Left ventricle myocardium inferior (tissue), 1 donor: ENCODE results near the gene PLEKHM3. TPM values are rescaled to one million over a fixed set of nuclear protein-coding genes. Genes with fewer than 3 reads are reported as not detected.
A peak's percentile ranks its signal among the peaks of the same experiment; 100 is the strongest.

Experiments
- DNase-seq: peaks from one replicate; pipeline ENCODE4 v3.0.0-alpha.2; 2020
- H3K27ac ChIP-seq: fragments of 200-600 bp; replicated peaks from 2 replicates; pipeline ENCODE4 v1.8.0; 2021
- H3K27me3 ChIP-seq: fragments of 200-600 bp; 2 replicates; pipeline ENCODE4 v1.8.0; 2021; ENCODE audit warnings: low read depth
- H3K36me3 ChIP-seq: fragments of 200-600 bp; 2 replicates; pipeline ENCODE4 v1.8.0; 2021
- H3K4me1 ChIP-seq: fragments of 200-600 bp; 2 replicates; pipeline ENCODE4 v1.8.0; 2021
- H3K4me3 ChIP-seq: fragments of 200-600 bp; 2 replicates; pipeline ENCODE4 v1.8.0; 2021; ENCODE audit warnings: mild to moderate bottlenecking, moderate library complexity
- H3K9me3 ChIP-seq: fragments of 200-600 bp; replicated peaks from 2 replicates; pipeline ENCODE4 v1.8.0; 2021
- CTCF ChIP-seq: fragments of 200-600 bp; IDR thresholded peaks from 2 replicates; pipeline ENCODE4 v1.8.0; 2021; ENCODE audit warnings: antibody characterized with exemption, mild to moderate bottlenecking, borderline replicate concordance
- intact Hi-C: fragments of 100-400 bp; cut with micrococcal nuclease; formaldehyde crosslinking; loops from one replicate; pipeline ENCODE4 v1.11.0; 2022
- total RNA-seq: library from RNA; stranded (reverse); fragmentation: NEBNext Ultra II Directional; extraction: Animal tissue kit (Norgen Biotek cat#: 25700); gene quantifications from one replicate; pipeline ENCODE4 v1.2.1, GENCODE V29; 2021
- donor health status: DM: no; HTN: yes; CAD: no; lungs with severe emphysema.

PLEKHM3 gene
- total RNA-seq, 1 donor from 2014 or later = 12.9 TPM

DNA sequence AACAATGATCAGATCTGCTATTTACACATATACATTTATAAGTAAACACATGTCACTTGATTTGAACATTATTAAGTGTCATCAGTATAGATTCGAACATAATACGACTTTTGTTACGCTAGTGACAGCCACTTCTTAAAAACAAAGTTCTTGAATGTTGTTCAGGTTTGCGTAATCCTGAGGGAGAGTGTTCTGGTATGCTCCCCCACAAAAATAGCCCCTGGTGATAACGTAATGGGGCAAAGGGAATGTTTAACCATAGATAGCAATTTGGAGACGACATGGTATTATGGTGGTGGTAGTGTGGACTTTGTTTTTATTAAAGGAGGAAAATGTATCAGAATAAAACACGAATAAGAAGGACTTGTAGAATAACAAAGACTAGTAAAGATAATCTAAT is 90.6 kb downstream of the PLEKHM3 start:
- no peak for TF ChIP-seq CTCF

GRCh38 chr2:207933396-207934065 is 91.8 kb downstream of the PLEKHM3 start:
- intact Hi-C loops = no loop called here
- no peaks in the 10 kb centered on the region for H3K9me3 ChIP-seq
- DNase-seq = no peak
- H3K27me3 ChIP-seq = no peaks in the 10 kb centered on the region
- peaks cover 13% of the 10 kb centered on the region for H3K36me3 ChIP-seq
- TF ChIP-seq CTCF = no peak
- peaks cover 64% of the 10 kb centered on the region for H3K4me1 ChIP-seq
- no peak overlapping the region for H3K4me3 ChIP-seq
- peak overlapping the region; percentile 47 for H3K27ac ChIP-seq

More for the DNA sequence above, 90.6 kb downstream of the PLEKHM3 start:
- no peaks in the 10 kb centered on the region for H3K9me3 ChIP-seq
- no peak for DNase-seq
- peaks cover 13% of the 10 kb centered on the region for H3K36me3 ChIP-seq
- peaks cover 75% of the 10 kb centered on the region for H3K4me1 ChIP-seq
- peak overlapping the region; percentile 47 for H3K27ac ChIP-seq
- no peak overlapping the region for H3K4me3 ChIP-seq
- intact Hi-C loops = no loop called here
- no peaks in the 10 kb centered on the region for H3K27me3 ChIP-seq

GRCh38 chr2:207932106-207932505 is 93.2 kb downstream of the PLEKHM3 start:
- Histone ChIP-seq H3K27ac (no peak overlapping the region), H3K4me1 (peaks cover 57% of the 10 kb centered on the region), H3K9me3 (no peaks in the 10 kb centered on the region), H3K27me3 (no peaks in the 10 kb centered on the region), H3K4me3 (no peak overlapping the region), H3K36me3 (peaks cover 13% of the 10 kb centered on the region)
- TF ChIP-seq CTCF = no peak
- DNase-seq = no peak
- intact Hi-C loops = no loop called here

- peaks cover 13% of the 10 kb centered on the region for H3K36me3 ChIP-seq
- TF ChIP-seq CTCF = no peak
- intact Hi-C loops = no loop called here
- H3K9me3 ChIP-seq = no peaks in the 10 kb centered on the region
- no peak overlapping the region for H3K27ac ChIP-seq
- H3K4me3 ChIP-seq = no peak overlapping the region
- no peaks in the 10 kb centered on the region for H3K27me3 ChIP-seq
- peaks cover 61% of the 10 kb centered on the region for H3K4me1 ChIP-seq
- no peak for DNase-seq
These were observed 94.6 kb downstream of the PLEKHM3 start for GRCh38 chr2:207930747-207931146.

- H3K27ac ChIP-seq = no peak overlapping the region
These were observed 95.4 kb downstream of the PLEKHM3 start for GRCh38 chr2:207929923-207930322.

More at GRCh38 chr2:207929923-207930322, 95.4 kb downstream of the PLEKHM3 start:
- Histone ChIP-seq H3K36me3 (peaks cover 13% of the 10 kb centered on the region), H3K4me1 (peaks cover 56% of the 10 kb centered on the region), H3K4me3 (no peak overlapping the region), H3K27me3 (no peaks in the 10 kb centered on the region), H3K9me3 (no peaks in the 10 kb centered on the region)
- TF ChIP-seq CTCF = no peak
- DNase-seq = no peak
- intact Hi-C loops = no loop called here
